HL-60 (cell line): ENCODE measurements around the gene ERBIN.

Experiments used
- DNase-seq, 2 experiments: peaks; one replicate each; pipeline ENCODE4 v3.0.0-alpha.2; 2010 to 2020; ENCODE audit warnings: low read depth in 1 of 2, low spot score in 1 of 2
- H3K27ac ChIP-seq: fragments of 250-450 bp; sonication (Bioruptor Pico); replicated peaks from 2 replicates; pipeline ENCODE4 v1.5.1; 2020; ENCODE audit warnings: mild to moderate bottlenecking, moderate library complexity
- H3K27me3 ChIP-seq: fragments of 250-450 bp; sonication (Bioruptor Pico); 2 replicates; pipeline ENCODE4 v1.5.1; 2021; ENCODE audit warnings: mild to moderate bottlenecking, moderate library complexity; ENCODE audit not compliant: insufficient read depth, poor library complexity, severe bottlenecking
- H3K4me3 ChIP-seq: replicated peaks from 2 replicates; pipeline ENCODE4 v1.5.1; 2011; ENCODE audit warnings: mild to moderate bottlenecking, control low read depth, low read length; ENCODE audit not compliant: insufficient read depth
- CTCF ChIP-seq: IDR thresholded peaks from one replicate; pipeline ENCODE4 v1.5.1; 2011; ENCODE audit warnings: low read length, control low read depth, inconsistent platforms; ENCODE audit not compliant: insufficient read depth
- GABPA ChIP-seq: IDR thresholded peaks from 2 replicates; pipeline ENCODE4 v1.6.1; 2012; ENCODE audit warnings: low read depth
- POLR2AphosphoS5 ChIP-seq: IDR thresholded peaks from 2 replicates; pipeline ENCODE4 v1.6.1; 2012; ENCODE audit warnings: low read depth
- REST ChIP-seq: IDR thresholded peaks from 2 replicates; pipeline ENCODE4 v1.6.1; 2012; ENCODE audit warnings: low read depth; ENCODE audit not compliant: insufficient replicate concordance
- SPI1 ChIP-seq: IDR thresholded peaks from 2 replicates; pipeline ENCODE4 v1.6.1; 2012; ENCODE audit warnings: low read depth, mild to moderate bottlenecking, borderline replicate concordance

Gene ERBIN

GRCh38 chr5:66009277-66009676, 82.9 kb downstream of the ERBIN start:
- no peaks in the 10 kb centered on the region for H3K27me3 ChIP-seq
- no peak for TF ChIP-seq POLR2AphosphoS5
- TF ChIP-seq SPI1, result no peak
- TF ChIP-seq REST, result no peak
- TF ChIP-seq GABPA, result no peak
- TF ChIP-seq CTCF, result no peak
- DNase-seq, result no peak
- H3K4me3 ChIP-seq, result no peak overlapping the region
- no peak overlapping the region for H3K27ac ChIP-seq

- no peak for DNase-seq
- Histone ChIP-seq H3K27ac (no peak overlapping the region), H3K4me3 (no peak overlapping the region), H3K27me3 (no peaks in the 10 kb centered on the region)
- TF ChIP-seq CTCF (no peak), SPI1 (no peak), POLR2AphosphoS5 (no peak), GABPA (no peak), REST (no peak)
Measured at GRCh38 chr5:66010476-66010875, 84.1 kb downstream of the ERBIN start.

GRCh38 chr5:66012271-66012670, 85.9 kb downstream of the ERBIN start:
- Histone ChIP-seq H3K4me3 (no peak overlapping the region), H3K27ac (no peak overlapping the region), H3K27me3 (no peaks in the 10 kb centered on the region)
- TF ChIP-seq REST, result no peak
- no peak for TF ChIP-seq SPI1
- TF ChIP-seq CTCF, result no peak
- TF ChIP-seq GABPA, result no peak
- TF ChIP-seq POLR2AphosphoS5, result no peak
- no peak for DNase-seq
